ENCODE data around the gene PROK2.

The PROK2 gene

DNA sequence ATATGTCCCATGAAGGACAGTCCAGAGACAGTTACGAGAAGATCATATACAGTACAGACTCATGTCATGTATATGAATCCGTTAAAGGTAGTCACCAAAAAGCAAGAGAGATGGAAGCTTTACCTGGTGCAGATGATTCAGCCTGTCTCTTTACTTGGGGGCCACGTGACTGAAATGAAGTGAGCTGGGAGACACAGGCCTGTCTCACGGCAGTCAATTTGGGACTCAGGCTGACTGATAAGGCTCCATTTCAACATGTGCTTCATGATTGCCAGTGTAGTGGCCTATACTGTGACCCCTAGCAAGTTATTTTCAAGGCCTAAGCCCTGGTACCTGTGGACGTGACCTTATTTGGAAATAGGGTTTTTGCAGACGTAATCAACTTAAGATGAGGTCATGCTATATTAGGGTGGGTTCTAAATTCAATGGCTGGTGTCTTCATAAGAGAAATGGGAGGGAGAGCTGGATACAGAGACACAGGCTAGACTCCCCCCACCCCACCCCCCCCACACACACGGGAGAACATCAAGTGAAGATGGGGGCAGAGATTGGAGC lies 3.0 kb upstream of the PROK2 start:
- DNase-seq (ENCODE audit: low spot score): no peak

DNA sequence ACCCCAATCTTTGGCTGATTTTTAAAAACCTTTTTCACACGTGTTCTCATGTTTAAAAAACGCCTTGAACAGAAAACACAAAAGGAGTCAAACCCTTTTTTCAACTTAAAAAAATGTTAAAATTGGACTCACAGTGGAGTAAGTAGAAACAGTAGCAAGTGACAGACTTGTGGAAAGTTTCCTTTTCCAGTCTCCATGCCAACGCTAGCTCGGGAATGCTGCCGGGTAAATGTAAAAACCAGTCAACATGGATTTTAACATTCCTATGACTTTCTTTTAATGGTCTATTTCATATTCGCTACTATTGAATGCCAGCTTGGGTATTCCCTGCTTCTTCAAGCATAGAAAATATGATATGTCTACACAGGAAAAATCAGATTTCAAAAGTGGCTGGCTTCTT lies 1.6 kb upstream of the PROK2 start:
- no peak for DNase-seq (ENCODE audit: low spot score)

DNA sequence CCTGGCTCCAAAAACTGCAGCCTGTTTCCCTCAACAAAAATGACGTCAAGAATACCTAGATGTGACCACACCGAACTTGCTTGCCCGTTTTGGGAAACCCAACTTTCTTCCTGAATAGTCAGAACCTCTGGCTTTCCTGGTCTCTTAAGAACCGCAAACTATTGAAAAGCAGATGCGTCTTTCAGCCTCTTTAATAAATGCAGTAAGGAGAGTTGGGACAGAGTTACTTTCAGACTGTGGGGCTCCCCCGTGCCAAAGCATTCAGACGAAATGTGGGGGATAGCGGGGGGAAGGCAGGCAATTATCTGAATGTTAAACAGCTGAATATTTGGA lies 1.2 kb upstream of the PROK2 start:
- no peak for DNase-seq (ENCODE audit: low spot score)

DNA sequence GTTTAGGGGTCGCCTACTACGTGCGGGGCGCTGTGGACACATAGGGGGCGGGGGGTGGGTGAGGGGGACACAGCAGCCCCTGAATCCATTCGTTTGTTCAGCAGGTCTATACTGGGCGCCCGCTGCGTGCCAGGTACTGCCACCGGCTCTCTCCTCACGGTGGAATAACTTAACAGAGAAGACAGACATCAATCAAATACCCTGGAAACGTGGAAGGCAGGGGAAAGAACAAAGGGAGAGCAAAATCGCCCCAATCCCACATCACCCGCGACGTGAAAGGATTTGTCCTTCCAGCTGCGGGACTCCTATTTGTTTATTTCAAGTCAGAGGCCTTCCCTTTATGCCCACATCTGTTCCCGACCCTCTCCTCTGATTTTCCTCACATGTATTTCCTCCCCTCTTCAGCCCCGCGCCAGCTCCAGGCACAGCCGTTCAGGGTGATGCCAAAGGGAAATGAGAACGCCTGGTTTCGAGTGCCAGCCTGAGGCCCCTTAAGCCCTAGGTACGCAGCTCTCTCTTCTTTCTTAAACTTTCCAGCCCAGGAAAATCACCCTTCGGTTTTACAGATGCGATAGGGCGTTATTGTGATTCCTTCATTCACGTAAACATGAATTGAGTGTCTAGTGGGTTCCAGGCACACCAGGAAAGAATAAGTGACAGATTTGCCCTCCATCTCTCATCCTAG lies 726 bp upstream of the PROK2 start:
- DNase-seq (ENCODE audit: low spot score): no peak

DNA sequence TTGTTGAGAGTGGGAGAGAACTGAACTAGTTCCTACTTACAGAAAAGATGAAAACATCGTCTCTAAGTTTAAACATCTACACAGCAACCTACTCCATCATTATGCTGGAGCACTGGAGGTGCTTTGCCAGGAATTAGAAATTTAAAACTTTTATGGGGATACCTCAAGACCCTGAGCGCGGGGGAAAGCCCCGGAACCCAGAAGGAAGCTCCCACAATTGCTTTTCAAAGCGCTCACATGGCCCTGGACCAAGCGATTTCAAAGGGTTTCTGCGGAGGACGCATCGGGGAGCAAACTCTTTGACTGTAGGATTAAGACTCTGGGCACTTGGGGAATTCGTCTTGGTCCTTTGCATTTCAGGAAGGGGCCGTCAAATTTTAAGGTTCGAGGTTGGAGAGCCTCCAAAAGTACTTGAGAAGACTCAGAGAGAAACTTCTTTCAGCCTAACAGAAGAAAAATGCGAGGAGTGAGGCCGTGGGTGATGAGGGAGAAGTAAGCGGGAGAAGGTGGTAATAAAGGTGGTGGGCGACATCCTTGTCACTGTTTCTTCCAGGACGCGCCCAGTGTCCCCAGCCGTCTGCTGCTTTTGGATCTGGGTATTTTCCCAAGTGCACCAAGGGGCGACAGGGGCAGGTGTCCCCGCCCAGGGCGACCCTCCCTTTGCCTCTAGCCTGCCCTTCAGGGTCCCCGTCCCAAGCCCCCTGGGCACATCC lies 591 bp downstream of the PROK2 start:
- DNase-seq (ENCODE audit: low spot score): no peak

DNA sequence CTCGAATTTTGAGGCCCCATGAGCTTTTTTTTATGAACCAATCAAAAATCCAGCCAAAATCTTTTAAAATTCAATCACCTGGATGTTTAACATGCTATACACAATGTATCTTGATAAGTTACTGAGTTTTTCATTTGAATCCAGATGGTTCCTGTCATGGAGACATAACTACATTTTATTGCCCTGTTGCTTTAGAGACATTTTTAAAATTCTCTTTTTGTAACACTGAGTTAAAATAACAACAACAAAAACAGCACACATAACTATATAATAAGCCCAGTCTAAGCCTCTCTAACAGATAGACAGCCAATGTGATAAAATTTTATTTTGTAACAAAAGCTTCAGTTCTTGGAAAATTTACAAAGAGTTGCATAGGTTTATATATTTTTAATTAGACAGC lies 1.8 kb downstream of the PROK2 start:
- DNase-seq (ENCODE audit: low spot score): no peak

DNA sequence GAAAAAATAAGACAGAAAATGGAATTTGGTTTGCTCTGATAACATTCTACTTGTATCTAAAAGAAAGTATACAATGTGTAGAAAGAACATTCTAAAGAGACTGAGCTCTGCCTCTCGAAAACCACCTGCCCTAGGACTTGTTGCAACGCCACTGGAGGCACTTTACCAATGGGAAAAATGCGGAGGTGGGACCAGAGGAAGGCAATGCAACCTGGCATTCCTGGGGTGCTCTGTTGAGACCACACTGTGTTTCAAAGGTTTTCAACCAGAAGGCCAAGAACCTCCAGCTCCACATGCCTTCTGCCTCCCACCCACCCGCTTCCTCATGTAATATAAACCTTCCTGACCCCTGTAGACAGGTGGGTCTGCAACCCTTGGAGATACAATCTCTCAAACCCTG lies 4.5 kb downstream of the PROK2 start:
- DNase-seq (ENCODE audit: low spot score): no peak

DNA sequence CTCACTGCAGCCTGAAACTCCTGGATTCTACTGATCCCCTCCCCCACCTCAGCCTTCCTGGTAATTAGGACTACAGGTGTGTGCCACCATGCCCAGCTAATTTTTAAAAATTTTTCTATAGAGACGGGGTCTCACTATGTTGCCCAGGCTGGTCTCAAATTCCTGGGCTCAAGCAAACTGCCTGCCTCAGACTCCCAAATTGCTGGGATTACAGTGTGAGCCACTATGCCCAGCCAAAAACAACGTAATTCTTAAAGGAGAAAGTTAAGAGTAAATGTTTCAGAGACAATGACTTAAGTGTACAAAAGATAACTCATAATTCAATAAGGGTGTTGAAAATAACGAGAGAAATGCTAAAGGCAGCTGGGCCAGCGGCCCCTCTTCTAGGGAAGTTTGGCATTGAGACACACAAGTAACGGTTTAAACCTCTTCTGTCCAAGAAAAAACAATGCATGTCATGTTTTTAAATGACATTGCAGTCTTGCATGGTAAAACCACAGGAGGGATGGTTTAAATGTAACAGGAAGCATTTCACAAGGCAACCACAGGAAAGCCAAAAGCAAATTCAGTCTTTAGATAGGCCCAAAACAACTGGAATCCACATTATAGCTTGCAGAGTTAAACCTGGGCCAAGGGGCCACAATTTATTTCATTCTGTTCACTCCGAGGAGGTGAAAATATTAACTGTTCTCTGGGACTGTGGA lies 5.1 kb downstream of the PROK2 start:
- no peak for DNase-seq (ENCODE audit: low spot score)

DNA sequence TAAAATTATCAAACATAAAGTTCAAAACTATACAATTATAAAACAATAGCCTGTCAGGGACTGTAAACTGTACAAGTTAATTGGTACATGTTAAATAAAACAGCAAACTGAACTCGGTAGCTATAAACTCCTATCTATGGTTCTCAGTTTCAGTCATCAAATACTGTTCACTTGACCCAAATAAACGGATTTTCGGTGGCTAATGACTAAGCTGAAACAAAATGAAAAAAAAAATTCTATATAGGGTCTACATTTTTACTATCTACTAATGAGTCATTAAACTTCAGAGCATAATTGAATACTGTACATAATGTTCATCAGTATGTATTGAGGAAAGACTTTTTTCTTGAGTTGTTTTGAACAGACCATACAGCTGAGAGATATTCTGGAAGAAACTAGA lies 6.6 kb downstream of the PROK2 start:
- DNase-seq (ENCODE audit: low spot score): no peak

DNA sequence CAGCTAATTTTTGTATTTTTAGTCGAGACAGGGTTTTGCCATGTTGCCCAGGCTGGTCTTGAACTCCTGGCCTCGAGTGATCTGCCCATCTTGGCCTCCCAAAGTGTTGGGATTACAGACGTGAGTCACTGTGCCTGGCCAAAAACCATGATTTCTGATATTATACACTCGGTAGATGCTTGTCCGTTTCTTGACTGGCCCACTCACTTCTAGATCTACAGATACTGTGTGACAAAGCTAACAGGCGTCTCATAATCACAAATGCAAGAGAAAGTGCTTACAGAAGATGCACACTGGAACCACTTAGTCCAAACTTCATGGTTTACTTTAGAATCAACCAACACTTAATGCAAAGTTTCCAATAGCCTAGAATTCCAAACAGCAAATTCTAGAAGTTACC lies 8.4 kb downstream of the PROK2 start:
- DNase-seq (ENCODE audit: low spot score): no peak

DNA sequence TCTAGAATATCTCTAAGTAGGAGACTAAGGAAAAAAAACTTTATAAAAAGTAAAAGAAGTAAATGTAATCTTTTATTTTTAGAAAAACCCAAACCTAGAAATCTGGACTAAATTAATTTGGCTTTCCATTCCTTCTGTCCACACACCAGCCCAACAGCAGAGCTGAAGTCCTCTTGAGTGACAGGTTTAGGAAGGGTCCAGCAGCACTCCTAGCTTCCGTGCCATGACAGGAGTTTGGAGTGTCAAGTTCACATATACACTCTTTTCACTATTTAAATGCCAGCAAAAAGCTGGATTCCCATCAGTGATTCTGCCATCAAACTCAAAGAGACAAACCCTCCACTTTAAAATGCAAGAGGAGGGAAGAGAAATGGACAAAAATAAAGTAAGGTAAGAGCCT lies 13.1 kb downstream of the PROK2 start:
- DNase-seq (ENCODE audit: low spot score): no peak

DNA sequence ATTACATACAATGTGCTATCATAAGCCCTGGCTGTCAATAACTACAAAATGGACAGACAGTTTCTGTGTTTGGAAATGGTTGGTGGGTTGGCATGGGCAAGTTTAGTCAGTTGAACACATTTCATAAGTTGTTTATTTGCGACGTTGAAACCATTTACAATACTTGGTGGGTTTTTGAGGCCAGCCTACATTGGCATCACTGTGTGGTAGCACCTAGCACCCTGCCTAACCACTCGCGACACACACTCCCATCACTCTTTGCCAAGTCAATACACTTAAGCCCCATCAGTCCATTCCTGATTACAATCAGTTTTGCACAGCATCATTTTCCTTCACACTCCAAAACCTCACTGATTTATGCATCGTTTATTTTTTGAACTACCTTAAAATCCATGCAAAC lies 13.8 kb downstream of the PROK2 start:
- DNase-seq (ENCODE audit: low spot score): no peak

DNA sequence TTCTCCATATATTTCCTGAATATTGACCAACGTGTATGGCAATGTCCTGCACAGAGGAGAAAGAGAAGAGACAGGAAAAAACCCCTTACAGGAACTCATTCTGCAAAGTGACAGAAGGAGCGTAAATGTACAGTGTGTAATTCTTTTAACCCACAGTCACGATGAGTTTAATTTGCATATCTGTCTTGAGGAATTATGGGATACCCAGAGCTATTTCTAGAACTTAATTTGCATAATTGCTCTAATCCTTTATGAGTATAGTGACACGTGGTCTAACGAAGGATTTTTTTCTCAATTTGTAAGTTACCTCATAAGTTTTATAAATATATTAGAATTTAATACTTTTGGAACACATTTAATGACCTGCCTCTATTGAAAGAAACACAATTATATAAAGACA lies 21.5 kb downstream of the PROK2 start:
- no peak for DNase-seq (ENCODE audit: low spot score)

DNA sequence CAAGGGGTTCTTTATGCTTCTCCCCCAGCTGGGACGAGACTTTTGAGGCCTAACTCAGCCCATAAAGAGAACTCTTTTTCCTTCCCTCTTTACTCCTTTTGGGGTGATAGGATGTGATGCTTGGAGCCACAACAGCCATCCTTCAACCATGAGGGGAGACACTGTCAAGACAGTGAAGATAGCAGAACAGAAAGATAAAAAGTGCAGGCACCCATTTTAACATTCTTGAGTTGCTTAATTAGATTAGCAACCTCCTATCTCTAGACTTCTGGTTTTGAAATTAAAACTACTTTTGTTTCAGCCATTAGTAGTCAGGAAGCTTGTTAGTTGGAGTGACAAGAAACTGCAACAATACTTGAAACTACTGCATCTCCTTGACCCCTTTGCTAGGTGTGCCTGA lies 24.8 kb downstream of the PROK2 start:
- DNase-seq (ENCODE audit: low spot score): peak; percentile 45

DNA sequence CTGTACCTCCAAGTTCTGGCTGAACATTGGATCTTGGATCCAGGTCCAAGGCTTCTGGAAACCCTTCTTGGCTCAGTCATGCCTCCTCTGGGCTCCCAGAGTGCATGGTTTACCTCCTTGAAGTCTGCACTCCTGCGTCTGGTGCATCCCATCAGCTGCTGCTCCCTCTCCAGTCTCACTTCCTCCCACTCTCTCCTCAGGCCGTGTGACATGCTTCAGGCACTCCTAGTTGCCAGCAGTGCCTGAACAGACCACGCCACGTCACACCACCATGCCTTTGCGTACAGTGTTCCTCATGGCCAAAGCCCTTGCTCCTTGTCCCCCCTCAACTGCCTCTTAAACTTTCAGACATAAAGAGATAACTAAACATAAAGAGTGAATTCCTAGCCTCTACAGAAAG lies 25.5 kb downstream of the PROK2 start:
- no peak for DNase-seq (ENCODE audit: low spot score)

DNA sequence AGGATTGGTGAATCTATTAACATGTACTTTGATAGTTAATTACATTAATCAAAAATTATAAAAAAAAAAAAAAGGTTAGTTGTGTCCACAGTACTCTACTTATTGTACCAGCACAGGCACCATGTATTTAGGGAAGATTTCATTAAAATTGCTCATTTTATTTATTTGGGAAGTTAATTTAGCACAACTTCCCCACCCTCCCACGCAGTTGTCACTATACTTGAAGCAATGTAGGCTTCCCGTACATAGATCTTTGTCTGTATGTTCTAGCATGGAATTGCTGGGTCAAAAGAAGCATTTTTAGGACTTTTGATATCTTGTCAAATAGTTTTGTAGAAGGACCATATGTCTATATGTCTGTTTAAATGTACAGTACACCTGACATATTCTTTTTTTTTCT lies 26.9 kb downstream of the PROK2 start:
- no peak for DNase-seq (ENCODE audit: low spot score)

DNA sequence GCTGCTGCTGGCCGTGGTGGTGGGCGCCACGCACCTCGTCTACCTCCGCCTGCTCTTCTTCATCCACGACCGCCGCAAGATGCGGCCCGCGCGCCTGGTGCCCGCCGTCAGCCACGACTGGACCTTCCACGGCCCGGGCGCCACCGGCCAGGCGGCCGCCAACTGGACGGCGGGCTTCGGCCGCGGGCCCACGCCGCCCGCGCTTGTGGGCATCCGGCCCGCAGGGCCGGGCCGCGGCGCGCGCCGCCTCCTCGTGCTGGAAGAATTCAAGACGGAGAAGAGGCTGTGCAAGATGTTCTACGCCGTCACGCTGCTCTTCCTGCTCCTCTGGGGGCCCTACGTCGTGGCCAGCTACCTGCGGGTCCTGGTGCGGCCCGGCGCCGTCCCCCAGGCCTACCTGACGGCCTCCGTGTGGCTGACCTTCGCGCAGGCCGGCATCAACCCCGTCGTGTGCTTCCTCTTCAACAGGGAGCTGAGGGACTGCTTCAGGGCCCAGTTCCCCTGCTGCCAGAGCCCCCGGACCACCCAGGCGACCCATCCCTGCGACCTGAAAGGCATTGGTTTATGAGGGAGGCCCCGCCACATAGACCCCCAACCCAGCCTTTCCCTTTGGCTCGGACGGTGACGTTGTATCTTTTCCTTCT lies 30.2 kb downstream of the PROK2 start:
- DNase-seq (ENCODE audit: low spot score): no peak

DNA sequence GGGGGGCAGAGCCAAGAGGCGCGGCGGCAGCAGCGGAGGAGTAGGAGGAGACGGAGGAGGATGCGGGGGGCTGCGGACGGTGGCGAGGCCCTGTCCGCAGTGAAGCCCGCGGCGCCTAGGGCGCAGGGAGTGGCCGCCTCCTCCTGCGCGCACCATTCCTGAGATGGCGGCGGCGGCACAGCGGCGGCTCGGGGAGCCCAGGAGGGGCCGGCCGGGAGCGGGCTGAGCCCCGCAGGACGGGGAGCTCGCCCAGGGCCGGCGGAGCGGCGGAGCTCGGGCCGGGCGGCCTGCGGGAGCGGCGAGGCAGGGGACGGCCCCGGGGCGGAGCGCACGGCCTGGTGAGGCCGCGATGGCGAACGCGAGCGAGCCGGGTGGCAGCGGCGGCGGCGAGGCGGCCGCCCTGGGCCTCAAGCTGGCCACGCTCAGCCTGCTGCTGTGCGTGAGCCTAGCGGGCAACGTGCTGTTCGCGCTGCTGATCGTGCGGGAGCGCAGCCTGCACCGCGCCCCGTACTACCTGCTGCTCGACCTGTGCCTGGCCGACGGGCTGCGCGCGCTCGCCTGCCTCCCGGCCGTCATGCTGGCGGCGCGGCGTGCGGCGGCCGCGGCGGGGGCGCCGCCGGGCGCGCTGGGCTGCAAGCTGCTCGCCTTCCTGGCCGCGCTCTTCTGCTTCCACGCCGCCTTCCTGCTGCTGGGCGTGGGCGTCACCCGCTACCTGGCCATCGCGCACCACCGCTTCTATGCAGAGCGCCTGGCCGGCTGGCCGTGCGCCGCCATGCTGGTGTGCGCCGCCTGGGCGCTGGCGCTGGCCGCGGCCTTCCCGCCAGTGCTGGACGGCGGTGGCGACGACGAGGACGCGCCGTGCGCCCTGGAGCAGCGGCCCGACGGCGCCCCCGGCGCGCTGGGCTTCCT lies 31.0 kb downstream of the PROK2 start, which contains the start of gene GPR27:
Gene GPR27, plus strand, starts transcription at position 155 of the 909 bp plus-strand sequence. Its CDS starts 195 bp downstream, at position 350.
- peak; percentile 13 for DNase-seq (ENCODE audit: low spot score)

DNA sequence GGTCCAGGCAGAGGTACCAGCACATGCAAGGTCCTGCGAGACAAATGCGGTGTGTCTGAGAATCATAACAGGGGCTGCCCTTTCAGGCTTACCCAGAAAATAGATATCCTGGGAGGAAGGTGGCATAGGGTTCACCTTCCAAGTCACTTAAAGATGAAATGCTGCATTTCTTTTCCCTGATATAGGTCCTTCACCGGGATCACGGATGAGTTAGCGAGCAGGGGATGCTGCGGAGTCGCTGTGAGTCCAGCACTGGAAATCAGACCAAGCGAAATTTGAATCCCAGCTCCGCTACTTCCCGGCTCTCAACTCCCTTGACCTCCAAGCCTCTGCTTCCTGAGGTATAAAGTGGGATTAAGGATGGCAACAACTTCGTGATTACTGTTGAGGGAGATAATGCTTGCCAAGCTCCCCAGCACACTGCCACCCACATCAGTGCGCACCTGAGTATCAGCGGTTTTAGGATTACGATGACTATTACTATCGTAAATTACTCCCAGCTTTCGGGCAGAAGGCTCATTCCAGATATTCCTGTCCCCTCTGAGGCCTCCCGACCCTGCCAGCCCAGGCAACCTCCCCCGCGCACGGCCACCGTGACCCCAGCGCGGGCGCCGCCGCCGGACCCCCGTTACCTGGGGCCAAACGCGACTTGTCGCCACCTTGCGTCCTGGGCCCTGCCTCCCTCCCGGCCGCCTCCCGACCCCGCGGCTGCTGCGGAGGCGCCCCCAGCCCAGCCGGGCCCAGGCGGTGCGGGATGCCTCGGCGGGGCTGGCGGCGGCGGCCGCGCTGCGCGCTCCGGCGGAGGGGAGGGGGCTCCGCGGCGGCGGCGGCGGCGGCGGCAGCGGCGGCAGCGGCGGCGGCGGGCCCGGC lies 31.9 kb downstream of the PROK2 start:
- DNase-seq (ENCODE audit: low spot score): no peak

DNA sequence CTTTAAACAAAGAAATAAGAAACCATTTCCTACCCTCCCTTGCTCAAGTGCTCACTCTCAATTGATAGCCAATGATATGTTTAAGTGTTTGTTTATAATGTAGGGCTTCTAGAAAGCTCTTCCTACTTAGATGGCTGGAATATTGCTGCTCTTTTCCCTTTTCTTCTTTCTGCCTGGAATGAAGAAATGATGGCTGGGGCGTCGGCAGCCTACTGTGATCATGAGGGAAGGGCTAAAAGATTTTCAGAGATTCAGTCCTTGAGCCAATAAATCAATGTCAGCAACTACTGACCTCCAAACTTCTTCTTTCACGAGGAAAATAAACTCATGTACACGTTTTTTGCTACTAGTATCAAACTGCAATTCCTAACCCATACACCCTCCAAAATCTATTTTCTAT lies 33.3 kb downstream of the PROK2 start:
- DNase-seq (ENCODE audit: low spot score): no peak
